Activated naive CD8-positive, alpha-beta T cell treated with anti-CD3 and anti-CD28 coated beads, Interleukin-2, amount 10 ng/mL, durations not matched to agents 7 days and 5 days (primary cell): ENCODE measurements around the gene MACROD2. TPM values are rescaled to one million over a fixed set of nuclear protein-coding genes. Genes with fewer than 3 reads are reported as not detected.
"Not testable (repeated sequence)": the region's sequence is repeated elsewhere in the genome, so short reads cannot be mapped to it uniquely, and the experiment has no call there.

Experiments
- ATAC-seq: fragments of 150-1000 bp; cut with Tn5 transposase; one replicate; pipeline ENCODE4 v1.10.0; 2021; ENCODE audit warnings: low read depth, moderate library complexity
- POLR2A ChIA-PET: fragments of 350-600 bp; sonication (Branson Sonifier 250); formaldehyde crosslinking; loops from one replicate; lab custom pipeline; 2021; ENCODE audit warnings: antibody characterized with exemption; lab: Charles Lee
- DNase-seq: peaks from one replicate; pipeline ENCODE4 v3.0.0; 2021
- H3K27ac Mint-ChIP-seq: one replicate; pipeline ENCODE4 v1.8.0; 2022; ENCODE audit warnings: mild to moderate bottlenecking, mixed read lengths
- H3K27me3 Mint-ChIP-seq: one replicate; pipeline ENCODE4 v1.8.0; 2022; ENCODE audit warnings: mild to moderate bottlenecking, moderate library complexity, mixed read lengths
- H3K36me3 Mint-ChIP-seq: one replicate; pipeline ENCODE4 v1.8.0; 2021; ENCODE audit warnings: mild to moderate bottlenecking, mixed read lengths
- H3K4me1 Mint-ChIP-seq: one replicate; pipeline ENCODE4 v1.8.0; 2021; ENCODE audit warnings: mixed read lengths
- H3K4me3 Mint-ChIP-seq: one replicate; pipeline ENCODE4 v1.8.0; 2022; ENCODE audit warnings: mild to moderate bottlenecking, moderate library complexity, mixed read lengths
- H3K9me3 Mint-ChIP-seq: one replicate; pipeline ENCODE4 v1.8.0; 2021; ENCODE audit warnings: mixed read lengths
- total RNA-seq, 2 experiments: library from RNA; stranded (reverse); gene quantifications; one replicate each; pipeline ENCODE4 v1.2.3, GENCODE V29; 2021

The MACROD2 gene
- total RNA-seq, 2 experiments from 2014 or later, result not detected

GRCh38 chr20:15515691-15516090 lies 1520.4 kb downstream of the MACROD2 start:
- Mint-ChIP-seq H3K4me3 (no peak overlapping the region), H3K27me3 (no peaks in the 10 kb centered on the region), H3K9me3 (no peaks in the 10 kb centered on the region), H3K4me1 (no peaks in the 10 kb centered on the region), H3K36me3 (no peaks in the 10 kb centered on the region), H3K27ac (no peak overlapping the region)
- POLR2A ChIA-PET, result no interaction called here
- DNase-seq (no peak), ATAC-seq (no peak)

GRCh38 chr20:15520930-15521524 lies 1525.7 kb downstream of the MACROD2 start:
- no peak overlapping the region for H3K4me3 Mint-ChIP-seq
- no peak overlapping the region for H3K27ac Mint-ChIP-seq
- no peaks in the 10 kb centered on the region for H3K9me3 Mint-ChIP-seq
- no peak for ATAC-seq
- no peak for DNase-seq
- H3K27me3 Mint-ChIP-seq, result no peaks in the 10 kb centered on the region
- H3K4me1 Mint-ChIP-seq, result no peaks in the 10 kb centered on the region
- no peaks in the 10 kb centered on the region for H3K36me3 Mint-ChIP-seq
- POLR2A ChIA-PET, result no interaction called here

- H3K27me3 Mint-ChIP-seq, result no peaks in the 10 kb centered on the region
- no peaks in the 10 kb centered on the region for H3K4me1 Mint-ChIP-seq
- H3K27ac Mint-ChIP-seq, result no peak overlapping the region
- POLR2A ChIA-PET, result no interaction called here
- peaks cover 2% of the 10 kb centered on the region for H3K9me3 Mint-ChIP-seq
- H3K36me3 Mint-ChIP-seq, result no peaks in the 10 kb centered on the region
- DNase-seq (no peak), ATAC-seq (no peak)
- H3K4me3 Mint-ChIP-seq, result no peak overlapping the region
These were observed 1528.1 kb downstream of the MACROD2 start for GRCh38 chr20:15523400-15523799.

GRCh38 chr20:15528391-15529111 lies 1533.2 kb downstream of the MACROD2 start:
- DNase-seq (no peak), ATAC-seq (no peak)
- H3K9me3 Mint-ChIP-seq, result peaks cover 2% of the 10 kb centered on the region
- POLR2A ChIA-PET, result no interaction called here
- no peaks in the 10 kb centered on the region for H3K27me3 Mint-ChIP-seq
- H3K36me3 Mint-ChIP-seq, result no peaks in the 10 kb centered on the region
- H3K4me3 Mint-ChIP-seq, result no peak overlapping the region
- H3K27ac Mint-ChIP-seq, result no peak overlapping the region
- no peaks in the 10 kb centered on the region for H3K4me1 Mint-ChIP-seq

- no peak for DNase-seq
- H3K9me3 Mint-ChIP-seq, result peaks cover 1% of the 10 kb centered on the region
- no peaks in the 10 kb centered on the region for H3K27me3 Mint-ChIP-seq
- POLR2A ChIA-PET, result no interaction called here
- ATAC-seq, result no peak
- H3K27ac Mint-ChIP-seq, result no peak overlapping the region
- H3K4me1 Mint-ChIP-seq, result no peaks in the 10 kb centered on the region
- H3K36me3 Mint-ChIP-seq, result no peaks in the 10 kb centered on the region
- H3K4me3 Mint-ChIP-seq, result no peak overlapping the region
These were observed 1540.5 kb downstream of the MACROD2 start for GRCh38 chr20:15535863-15536262.

- H3K9me3 Mint-ChIP-seq, H3K27ac Mint-ChIP-seq, H3K4me3 Mint-ChIP-seq, DNase-seq, H3K4me1 Mint-ChIP-seq, H3K27me3 Mint-ChIP-seq, POLR2A ChIA-PET, H3K36me3 Mint-ChIP-seq, ATAC-seq: not testable (repeated sequence)
These were observed 1541.9 kb downstream of the MACROD2 start for GRCh38 chr20:15537200-15537599.

- H3K27ac Mint-ChIP-seq, result no peak overlapping the region
These were observed 1547.3 kb downstream of the MACROD2 start for GRCh38 chr20:15542655-15543054.

GRCh38 chr20:15544742-15545141 lies 1549.4 kb downstream of the MACROD2 start:
- Mint-ChIP-seq H3K9me3 (peaks cover 19% of the 10 kb centered on the region), H3K4me3 (no peak overlapping the region), H3K27ac (no peak overlapping the region), H3K4me1 (no peaks in the 10 kb centered on the region), H3K36me3 (no peaks in the 10 kb centered on the region), H3K27me3 (no peaks in the 10 kb centered on the region)
- POLR2A ChIA-PET, result no interaction called here
- no peak for DNase-seq
- no peak for ATAC-seq

More at GRCh38 chr20:15542655-15543054, 1547.3 kb downstream of the MACROD2 start:
- POLR2A ChIA-PET, result no interaction called here
- no peaks in the 10 kb centered on the region for H3K36me3 Mint-ChIP-seq
- no peak overlapping the region for H3K4me3 Mint-ChIP-seq
- DNase-seq, result no peak
- peaks cover 13% of the 10 kb centered on the region for H3K9me3 Mint-ChIP-seq
- H3K4me1 Mint-ChIP-seq, result no peaks in the 10 kb centered on the region
- no peak for ATAC-seq
- no peaks in the 10 kb centered on the region for H3K27me3 Mint-ChIP-seq

- peaks cover 19% of the 10 kb centered on the region for H3K9me3 Mint-ChIP-seq
- ATAC-seq (no peak), DNase-seq (no peak)
- no peaks in the 10 kb centered on the region for H3K4me1 Mint-ChIP-seq
- no peak overlapping the region for H3K27ac Mint-ChIP-seq
- H3K36me3 Mint-ChIP-seq, result no peaks in the 10 kb centered on the region
- no peaks in the 10 kb centered on the region for H3K27me3 Mint-ChIP-seq
- POLR2A ChIA-PET, result no interaction called here
- H3K4me3 Mint-ChIP-seq, result no peak overlapping the region
These were observed 1551.3 kb downstream of the MACROD2 start for GRCh38 chr20:15546525-15547023.

GRCh38 chr20:15547119-15547518 lies 1551.8 kb downstream of the MACROD2 start:
- DNase-seq (no peak), ATAC-seq (no peak)
- H3K27ac Mint-ChIP-seq, result no peak overlapping the region
- no peak overlapping the region for H3K4me3 Mint-ChIP-seq
- POLR2A ChIA-PET, result no interaction called here
- H3K27me3 Mint-ChIP-seq, result no peaks in the 10 kb centered on the region
- H3K36me3 Mint-ChIP-seq, result no peaks in the 10 kb centered on the region
- H3K9me3 Mint-ChIP-seq, result peaks cover 20% of the 10 kb centered on the region
- H3K4me1 Mint-ChIP-seq, result no peaks in the 10 kb centered on the region

GRCh38 chr20:15550116-15550870 lies 1555.0 kb downstream of the MACROD2 start:
- H3K4me1 Mint-ChIP-seq, result no peaks in the 10 kb centered on the region
- POLR2A ChIA-PET, result no interaction called here
- H3K27me3 Mint-ChIP-seq, result no peaks in the 10 kb centered on the region
- peaks cover 28% of the 10 kb centered on the region for H3K9me3 Mint-ChIP-seq
- no peak overlapping the region for H3K27ac Mint-ChIP-seq
- no peak for ATAC-seq
- DNase-seq, result no peak
- no peak overlapping the region for H3K4me3 Mint-ChIP-seq
- H3K36me3 Mint-ChIP-seq, result no peaks in the 10 kb centered on the region

- no peak overlapping the region for H3K4me3 Mint-ChIP-seq
- no peak for DNase-seq
- no peaks in the 10 kb centered on the region for H3K27me3 Mint-ChIP-seq
- peaks cover 18% of the 10 kb centered on the region for H3K9me3 Mint-ChIP-seq
- no peak overlapping the region for H3K27ac Mint-ChIP-seq
- POLR2A ChIA-PET, result no interaction called here
- no peaks in the 10 kb centered on the region for H3K4me1 Mint-ChIP-seq
- no peak for ATAC-seq
- H3K36me3 Mint-ChIP-seq, result no peaks in the 10 kb centered on the region
These were observed 1560.6 kb downstream of the MACROD2 start for GRCh38 chr20:15555913-15556312.

- no peaks in the 10 kb centered on the region for H3K4me1 Mint-ChIP-seq
- ATAC-seq, result no peak
- POLR2A ChIA-PET, result no interaction called here
These were observed 1561.6 kb downstream of the MACROD2 start for GRCh38 chr20:15556869-15557268.

More at GRCh38 chr20:15556869-15557268, 1561.6 kb downstream of the MACROD2 start:
- Mint-ChIP-seq H3K9me3 (peaks cover 18% of the 10 kb centered on the region), H3K36me3 (no peaks in the 10 kb centered on the region), H3K27ac (no peak overlapping the region), H3K27me3 (no peaks in the 10 kb centered on the region), H3K4me3 (no peak overlapping the region)
- DNase-seq, result no peak
